Kidney epithelial cell (primary cell): ENCODE results near the gene HOXC10. TPM values are rescaled to one million over a fixed set of nuclear protein-coding genes. Genes with fewer than 3 reads are reported as not detected.
A peak's percentile ranks its signal among the peaks of the same experiment; 100 is the strongest.

Experiments used
- DNase-seq: peaks from one replicate; pipeline ENCODE4 v3.0.0-alpha.2; 2010; ENCODE audit warnings: low read depth
- H3K27me3 ChIP-seq: 2 replicates; pipeline ENCODE4 v1.6.0; 2011; ENCODE audit warnings: low read length; ENCODE audit not compliant: control insufficient read depth, insufficient read depth
- H3K36me3 ChIP-seq: 2 replicates; pipeline ENCODE4 v1.5.1; 2011; ENCODE audit warnings: low read length; ENCODE audit not compliant: control insufficient read depth, insufficient read depth
- H3K4me3 ChIP-seq: 2 replicates; pipeline ENCODE4 v1.5.1; 2011; ENCODE audit warnings: low read depth, mild to moderate bottlenecking, control low read depth, low read length
- total RNA-seq: library from RNA; depleted of rRNA; stranded (reverse); fragments of >200 nt; gene quantifications from 2 replicates; pipeline ENCODE4 v1.2.3, GENCODE V29; 2015
- TF ChIP-seq, protein P1 (sequence below): IDR thresholded peaks from 2 replicates; pipeline ENCODE4 v1.5.1; 2011; ENCODE audit warnings: mild to moderate bottlenecking, moderate library complexity, low read length, control low read depth, inconsistent platforms; ENCODE audit not compliant: insufficient read depth, poor library complexity, severe bottlenecking

HOXC10 gene
- total RNA-seq, 1 donor from 2014 or later, result 5.9 TPM

DNA sequence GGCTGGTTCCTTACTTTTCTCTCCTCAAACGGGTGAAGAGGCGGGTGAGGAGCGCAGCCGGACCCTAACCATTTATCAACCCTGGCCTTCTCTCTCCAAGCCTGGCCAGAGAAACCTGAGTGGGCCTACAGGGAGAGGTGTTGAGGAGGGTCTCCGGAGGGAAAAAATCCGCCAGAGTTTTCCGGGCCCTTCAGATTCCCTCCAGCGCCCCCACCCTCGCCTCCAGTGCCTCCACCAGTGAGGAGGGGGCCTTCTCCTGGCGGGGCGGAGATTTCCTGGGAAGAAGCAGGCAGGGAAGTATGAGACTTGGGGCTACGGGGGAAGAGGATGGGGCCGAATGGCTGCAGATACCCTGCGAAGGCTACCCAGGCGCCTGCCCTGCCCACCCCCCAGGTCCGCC, 46.5 kb downstream of the HOXC10 start:
- no peak for DNase-seq

DNA sequence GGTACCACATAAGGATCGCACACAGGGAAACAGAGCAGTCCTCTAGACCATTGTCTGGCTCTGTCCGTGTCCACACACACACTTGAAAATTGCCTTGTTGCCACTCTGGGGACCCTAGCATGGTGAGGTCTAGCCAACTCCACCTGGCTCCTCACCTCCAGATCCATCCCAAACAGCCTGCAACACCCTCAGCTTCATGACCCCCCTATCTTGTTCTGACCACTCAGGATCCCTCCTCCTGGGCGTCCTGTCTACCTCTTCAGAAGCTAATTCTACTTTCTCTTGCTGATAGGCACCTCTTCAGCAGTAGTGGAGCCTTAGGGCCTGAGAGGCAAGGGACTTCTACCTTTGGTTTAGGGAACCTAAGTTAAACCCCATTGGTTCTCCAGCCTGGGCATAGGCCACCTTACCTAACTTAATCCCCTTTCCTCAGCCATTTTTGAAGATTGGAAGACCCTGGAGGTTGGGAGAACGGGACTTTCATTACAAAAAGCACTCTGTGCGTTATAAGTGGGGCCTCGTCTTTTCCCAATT, 47.2 kb downstream of the HOXC10 start:
- peaks cover 27% of the 10 kb centered on the region for H3K27me3 ChIP-seq
- H3K36me3 ChIP-seq, result no peaks in the 10 kb centered on the region
- TF ChIP-seq, protein P1, sequence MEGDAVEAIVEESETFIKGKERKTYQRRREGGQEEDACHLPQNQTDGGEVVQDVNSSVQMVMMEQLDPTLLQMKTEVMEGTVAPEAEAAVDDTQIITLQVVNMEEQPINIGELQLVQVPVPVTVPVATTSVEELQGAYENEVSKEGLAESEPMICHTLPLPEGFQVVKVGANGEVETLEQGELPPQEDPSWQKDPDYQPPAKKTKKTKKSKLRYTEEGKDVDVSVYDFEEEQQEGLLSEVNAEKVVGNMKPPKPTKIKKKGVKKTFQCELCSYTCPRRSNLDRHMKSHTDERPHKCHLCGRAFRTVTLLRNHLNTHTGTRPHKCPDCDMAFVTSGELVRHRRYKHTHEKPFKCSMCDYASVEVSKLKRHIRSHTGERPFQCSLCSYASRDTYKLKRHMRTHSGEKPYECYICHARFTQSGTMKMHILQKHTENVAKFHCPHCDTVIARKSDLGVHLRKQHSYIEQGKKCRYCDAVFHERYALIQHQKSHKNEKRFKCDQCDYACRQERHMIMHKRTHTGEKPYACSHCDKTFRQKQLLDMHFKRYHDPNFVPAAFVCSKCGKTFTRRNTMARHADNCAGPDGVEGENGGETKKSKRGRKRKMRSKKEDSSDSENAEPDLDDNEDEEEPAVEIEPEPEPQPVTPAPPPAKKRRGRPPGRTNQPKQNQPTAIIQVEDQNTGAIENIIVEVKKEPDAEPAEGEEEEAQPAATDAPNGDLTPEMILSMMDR, result no peak
- no peak for DNase-seq
- H3K4me3 ChIP-seq, result no peak overlapping the region

More for the DNA sequence above, 46.5 kb downstream of the HOXC10 start:
- H3K27me3 ChIP-seq, result peaks cover 27% of the 10 kb centered on the region
- no peaks in the 10 kb centered on the region for H3K36me3 ChIP-seq
- TF ChIP-seq, protein P1, result no peak
- H3K4me3 ChIP-seq, result no peak overlapping the region

DNA sequence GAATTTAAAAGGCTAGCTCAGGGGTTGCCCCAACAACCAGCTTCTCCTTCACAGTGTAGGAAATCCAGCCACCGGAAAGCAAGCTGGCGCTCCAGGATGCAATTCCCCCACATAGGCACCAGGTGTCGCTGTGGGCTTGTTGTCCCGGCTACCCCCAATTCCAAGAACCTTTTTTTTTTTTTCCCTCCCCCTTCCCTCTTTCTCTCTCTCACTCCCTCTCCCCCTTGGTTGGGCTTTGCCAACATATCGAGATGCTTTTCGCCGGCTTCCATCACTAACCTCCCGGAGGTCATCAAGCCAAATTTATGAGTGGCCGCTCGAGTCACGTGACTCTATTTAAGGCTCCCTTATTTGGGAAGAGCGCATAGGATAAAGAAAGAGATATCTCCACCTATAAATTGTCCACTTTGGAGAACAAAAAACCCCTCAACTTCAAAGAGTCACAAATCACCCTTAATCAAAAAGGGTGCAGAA, 47.7 kb downstream of the HOXC10 start, which contains the start of gene HOXC5:
HOXC5 (plus strand) TSS at position 424 of the 474 bp plus-strand sequence. CDS start 73 bp downstream, outside the sequence.
- Histone ChIP-seq H3K36me3 (no peaks in the 10 kb centered on the region), H3K27me3 (peaks cover 27% of the 10 kb centered on the region), H3K4me3 (peak within 1 kb of the TSS; percentile 27)
- TF ChIP-seq, protein P1, result peak; percentile 97
- no peak for DNase-seq

DNA sequence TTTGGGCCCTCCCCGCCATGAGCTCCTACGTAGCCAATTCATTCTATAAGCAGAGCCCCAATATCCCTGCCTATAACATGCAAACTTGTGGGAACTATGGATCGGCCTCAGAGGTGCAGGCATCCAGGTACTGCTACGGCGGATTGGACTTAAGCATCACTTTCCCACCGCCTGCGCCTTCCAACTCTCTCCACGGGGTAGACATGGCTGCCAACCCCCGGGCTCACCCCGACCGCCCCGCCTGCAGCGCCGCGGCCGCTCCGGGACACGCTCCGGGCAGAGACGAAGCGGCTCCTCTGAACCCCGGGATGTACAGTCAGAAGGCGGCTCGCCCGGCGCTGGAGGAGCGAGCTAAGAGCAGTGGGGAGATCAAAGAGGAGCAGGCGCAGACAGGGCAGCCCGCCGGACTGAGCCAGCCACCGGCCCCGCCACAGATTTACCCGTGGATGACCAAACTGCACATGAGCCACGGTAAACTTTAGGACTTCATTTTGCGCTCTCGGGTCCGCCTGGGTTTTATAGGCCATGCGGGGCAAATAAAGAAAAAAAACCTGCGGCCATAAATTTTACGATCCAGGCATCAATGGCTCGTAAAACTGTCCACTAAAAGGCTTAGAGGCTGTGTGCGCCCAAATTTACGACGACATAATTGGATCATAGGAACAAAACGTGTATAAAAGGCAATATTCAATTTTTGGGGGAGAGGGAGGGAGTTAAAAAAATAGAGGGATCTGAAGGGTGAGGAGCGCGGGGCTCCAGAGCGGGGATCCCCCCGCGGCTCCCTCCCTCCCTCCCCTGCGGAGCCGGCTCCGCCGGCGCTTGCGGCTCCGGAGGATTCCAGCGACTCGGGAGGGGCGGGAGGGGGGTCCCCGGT, 48.4 kb downstream of the HOXC10 start:
- TF ChIP-seq, protein P1, result no peak
- DNase-seq, result no peak
- no peaks in the 10 kb centered on the region for H3K36me3 ChIP-seq
- peak overlapping the region; percentile 27 for H3K4me3 ChIP-seq
- peaks cover 28% of the 10 kb centered on the region for H3K27me3 ChIP-seq

DNA sequence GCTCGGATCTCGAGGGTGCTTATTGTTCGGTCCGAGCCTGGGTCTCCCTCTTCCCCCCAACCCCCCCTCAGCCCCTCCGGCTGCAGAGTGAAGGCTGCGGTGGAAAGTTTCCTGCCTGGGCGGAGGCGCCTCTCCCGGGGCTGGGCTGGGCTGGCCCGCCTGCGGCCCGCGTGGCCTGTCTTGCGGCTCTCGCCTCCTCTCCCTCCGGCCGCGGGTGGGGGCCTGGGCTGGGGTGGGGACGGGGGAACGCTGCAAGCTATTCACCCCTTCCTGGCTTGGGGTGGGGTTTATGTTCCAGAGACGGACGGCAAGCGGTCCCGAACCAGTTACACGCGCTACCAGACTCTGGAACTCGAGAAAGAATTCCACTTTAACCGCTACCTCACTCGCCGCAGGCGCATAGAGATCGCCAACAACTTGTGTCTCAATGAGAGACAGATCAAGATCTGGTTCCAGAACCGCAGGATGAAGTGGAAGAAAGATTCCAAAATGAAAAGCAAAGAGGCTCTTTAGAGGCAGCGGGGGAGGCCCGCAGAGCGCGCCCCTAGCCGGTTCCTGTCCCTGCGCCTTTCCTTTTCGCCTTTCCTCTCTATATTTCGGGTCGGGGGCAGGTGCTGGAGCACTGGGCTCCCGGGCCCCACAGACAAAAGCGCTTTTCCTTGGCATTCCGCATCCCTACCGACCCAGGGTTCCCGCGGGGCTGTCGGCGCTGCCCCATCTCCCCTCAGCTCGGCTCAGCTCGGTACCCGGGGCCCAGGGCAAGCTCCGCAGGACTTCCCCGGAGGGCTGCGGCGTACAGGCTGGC, 49.2 kb downstream of the HOXC10 start:
- peak overlapping the region; percentile 27 for H3K4me3 ChIP-seq
- no peaks in the 10 kb centered on the region for H3K36me3 ChIP-seq
- DNase-seq, result no peak
- TF ChIP-seq, protein P1, result no peak
- H3K27me3 ChIP-seq, result peaks cover 32% of the 10 kb centered on the region
